NCI-H82 (cell line): ENCODE data around the gene SNRPB2.

Source experiments
- DNase-seq: peaks from one replicate; lab custom pipeline; 2025; lab: John Stamatoyannopoulos, UW

Gene SNRPB2

DNA sequence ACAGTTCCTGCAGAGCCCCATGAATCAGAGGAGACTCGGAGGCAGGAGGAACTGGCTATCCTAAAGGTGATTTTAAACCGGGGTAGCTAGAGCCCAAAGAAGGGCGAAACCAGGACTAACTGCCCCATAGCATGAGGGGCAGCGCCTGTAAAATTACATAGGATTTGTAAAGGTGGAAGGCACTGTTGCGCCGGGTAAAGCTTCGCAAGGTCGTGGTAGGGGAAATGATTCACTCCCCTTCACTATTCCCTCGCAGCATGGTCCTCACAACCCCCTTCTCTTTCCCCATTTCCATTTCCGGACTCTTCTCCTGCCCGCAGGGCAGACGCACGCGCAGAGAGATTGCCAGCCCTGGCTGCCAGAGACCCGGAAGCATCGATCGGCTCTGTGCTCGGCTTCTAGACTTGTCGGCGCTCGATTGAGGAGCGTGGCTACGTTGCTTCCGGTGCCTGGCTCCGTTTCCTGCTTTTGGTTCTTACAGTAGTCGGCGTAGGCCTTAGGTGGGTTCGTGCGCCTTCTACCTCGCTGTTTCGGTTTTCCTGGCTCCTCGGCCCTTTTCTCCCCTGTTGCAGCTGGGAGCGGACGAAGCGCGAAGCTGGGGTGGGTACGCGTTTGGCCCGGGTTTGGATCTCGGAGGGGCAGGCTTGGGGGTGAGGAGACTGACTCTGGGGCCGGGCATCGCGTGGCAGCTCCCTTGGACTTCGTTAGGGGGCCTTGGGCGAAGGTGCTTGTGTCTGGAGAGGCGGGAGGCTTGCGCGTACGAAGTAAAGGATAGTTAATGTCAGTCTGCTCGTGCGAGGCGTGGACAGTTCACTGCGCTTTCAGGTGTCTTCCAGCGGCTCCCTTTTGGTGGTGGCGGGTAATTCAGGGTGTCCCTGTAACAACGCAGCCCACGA is at the start of gene SNRPB2:
SNRPB2 (plus strand) TSS at position 462 of the 896 bp plus-strand sequence. CDS start 1,677 bp downstream, outside the sequence.
- DNase-seq, result peak; percentile 98

DNA sequence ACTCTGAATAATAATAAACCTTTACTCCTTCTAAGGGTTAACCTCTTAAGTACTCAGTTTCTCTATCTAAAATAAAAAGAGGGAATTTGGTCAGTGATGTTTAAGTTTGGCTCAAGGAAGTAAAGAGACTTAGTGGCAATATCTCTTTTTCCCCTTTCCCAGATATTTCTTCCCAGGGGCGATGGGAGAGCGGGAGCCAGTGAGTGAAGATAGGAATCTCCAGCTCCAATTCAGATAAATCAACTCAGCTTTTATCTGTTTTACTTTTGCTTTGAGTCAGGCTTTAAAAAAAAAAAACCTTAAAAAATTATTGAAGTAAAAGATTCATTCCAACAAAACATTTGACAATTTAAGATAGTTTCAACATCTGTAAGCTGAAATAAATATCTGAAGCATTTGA is 45.4 kb upstream of the SNRPB2 start:
- DNase-seq, result no peak

DNA sequence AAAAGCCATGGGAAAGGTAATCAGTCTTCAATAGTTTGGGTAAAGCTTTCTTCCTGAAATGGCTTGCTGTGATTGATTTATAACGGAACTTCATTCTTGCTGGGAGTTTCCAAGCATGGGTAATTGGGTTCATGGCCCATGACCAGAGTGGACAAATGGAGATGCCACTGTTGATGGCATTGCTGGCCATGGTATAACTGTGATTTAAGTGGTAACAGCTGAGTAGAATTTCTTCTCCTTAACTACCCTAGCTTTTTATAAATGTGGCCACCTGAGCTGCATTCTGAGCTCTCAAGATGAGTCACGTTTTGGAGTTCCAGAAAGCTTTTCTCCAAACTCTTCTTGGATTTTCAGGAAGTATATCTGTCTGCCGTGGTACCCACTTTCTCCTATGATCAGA is 39.9 kb upstream of the SNRPB2 start:
- no peak for DNase-seq

DNA sequence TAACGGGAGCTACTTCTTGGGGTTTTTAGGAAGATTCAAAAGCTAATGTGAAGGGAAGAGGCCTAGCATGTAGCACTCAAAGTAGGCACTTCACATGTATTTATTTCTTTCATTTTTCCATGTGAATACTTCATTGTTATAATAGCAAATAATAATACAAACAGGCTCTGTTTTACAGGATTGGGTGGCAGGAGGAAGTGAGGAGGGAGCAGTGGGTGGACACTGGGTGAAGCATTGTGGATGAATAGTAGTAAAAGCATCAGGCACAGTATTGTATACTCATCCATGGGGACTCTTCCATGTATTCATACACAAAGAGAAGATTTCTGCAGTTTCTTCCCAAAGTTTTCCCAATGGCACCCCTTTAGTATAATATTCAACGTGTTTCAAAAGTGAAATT is 38.4 kb upstream of the SNRPB2 start:
- no peak for DNase-seq

DNA sequence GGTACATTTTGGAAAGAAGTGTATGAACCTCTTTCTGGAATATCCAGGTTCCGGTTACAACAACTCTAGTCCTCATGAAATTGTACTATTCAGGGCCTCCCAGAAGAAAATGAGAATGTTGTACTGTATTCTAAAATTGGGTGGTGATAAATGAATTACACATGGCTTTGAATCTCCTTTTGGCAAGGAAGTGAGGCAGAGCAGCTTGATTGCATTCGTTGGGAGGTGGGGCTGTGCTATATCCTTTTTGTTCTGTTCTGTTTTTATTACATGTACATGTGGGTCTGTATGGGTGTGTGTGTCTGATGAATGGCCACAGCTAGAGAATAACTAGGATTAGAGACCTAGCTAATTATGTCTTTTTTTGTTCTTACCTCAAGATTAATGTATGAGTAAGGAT is 37.8 kb upstream of the SNRPB2 start:
- no peak for DNase-seq

DNA sequence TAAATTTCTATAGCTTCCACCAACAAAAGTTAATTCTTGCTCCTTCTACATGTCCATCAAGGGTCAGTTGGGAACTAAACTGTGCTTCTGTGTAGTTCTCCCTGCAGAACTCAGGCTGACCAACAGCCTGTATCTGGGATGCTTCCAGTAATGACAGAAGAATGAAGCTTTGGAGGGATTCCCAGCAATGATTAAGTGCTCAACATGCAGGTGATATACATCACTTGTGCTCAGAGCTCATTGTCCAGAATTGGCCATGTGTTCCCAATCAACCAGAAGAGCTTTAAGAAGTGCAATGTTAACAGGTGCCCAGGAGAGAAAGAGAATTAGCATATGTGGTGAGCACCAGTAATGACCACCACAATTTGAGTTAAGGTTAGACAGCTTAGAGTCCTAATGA is 37.4 kb upstream of the SNRPB2 start:
- DNase-seq, result no peak

DNA sequence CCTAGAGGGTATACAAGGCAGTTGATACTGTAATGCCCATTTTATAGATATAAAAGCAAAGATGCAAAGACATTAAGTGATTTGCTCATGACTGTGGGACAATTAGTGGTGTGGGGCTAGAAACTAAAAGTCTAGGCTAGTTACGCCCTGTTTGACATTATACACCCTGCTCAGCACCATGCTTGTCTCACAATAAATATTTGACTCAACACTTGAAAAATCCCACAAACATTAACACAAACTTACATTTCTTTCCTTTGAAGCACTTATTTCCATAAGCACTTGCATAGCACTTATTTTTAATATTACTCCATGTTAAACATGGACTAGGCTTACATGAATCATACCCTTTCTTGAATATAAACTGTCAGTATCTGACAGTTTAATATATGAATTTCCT is 36.5 kb upstream of the SNRPB2 start:
- no peak for DNase-seq

DNA sequence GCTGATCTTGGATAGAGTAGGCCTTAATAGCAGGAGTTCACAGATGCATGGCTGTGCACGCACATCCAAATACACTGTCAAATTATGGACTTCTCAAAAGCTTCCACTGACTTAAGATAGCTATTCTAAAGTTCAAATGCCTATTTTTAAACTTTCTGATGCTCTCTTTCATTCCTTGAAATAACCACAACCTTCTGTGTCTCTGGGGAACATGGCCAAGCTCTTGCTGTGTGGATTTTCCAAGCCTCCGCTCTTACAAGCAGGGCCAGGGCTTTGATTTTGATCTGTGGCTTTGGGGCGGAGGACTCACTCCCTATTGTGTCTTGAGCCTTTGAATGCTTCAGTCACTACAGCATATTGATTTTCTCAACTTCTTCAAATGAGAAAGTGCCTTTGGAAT is 35.7 kb upstream of the SNRPB2 start:
- no peak for DNase-seq

DNA sequence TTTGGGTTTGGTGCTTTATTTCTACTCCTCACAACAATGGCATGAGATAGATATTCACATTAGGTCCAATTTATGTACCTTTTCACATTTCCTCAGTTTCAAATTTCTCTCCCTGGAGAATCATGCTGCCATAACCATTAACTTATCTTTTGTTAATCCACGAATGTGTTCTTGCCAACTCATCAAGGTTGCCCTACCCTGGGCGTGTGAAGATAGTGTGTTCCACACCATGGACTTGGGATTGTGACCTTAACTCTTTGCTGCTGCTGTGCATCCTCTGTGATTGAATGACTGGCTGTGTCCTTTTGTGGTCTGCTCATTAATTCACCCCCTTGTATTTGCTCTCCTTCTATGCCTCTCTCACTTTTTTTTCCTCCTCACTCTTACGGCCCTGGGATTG is 34.2 kb upstream of the SNRPB2 start:
- no peak for DNase-seq

DNA sequence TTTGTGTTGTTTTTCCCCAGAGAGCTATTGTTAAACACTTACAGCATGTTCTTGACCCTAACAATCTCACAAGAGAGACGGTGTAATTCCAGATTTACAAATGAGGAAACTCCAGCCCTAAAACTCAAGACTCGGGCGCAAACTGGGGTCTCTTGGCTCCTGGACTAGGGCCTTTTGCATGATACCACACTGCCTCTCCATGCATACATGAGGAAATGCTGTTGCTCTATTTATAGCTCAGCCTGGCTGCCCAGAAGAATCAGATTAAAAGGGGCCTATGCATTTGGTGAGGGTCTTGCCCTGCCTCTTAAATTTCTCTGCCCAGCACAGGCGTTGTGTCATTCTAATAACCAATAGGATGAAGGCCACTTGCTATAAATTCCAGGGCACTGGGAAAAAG is 30.5 kb upstream of the SNRPB2 start:
- peak; percentile 70 for DNase-seq

DNA sequence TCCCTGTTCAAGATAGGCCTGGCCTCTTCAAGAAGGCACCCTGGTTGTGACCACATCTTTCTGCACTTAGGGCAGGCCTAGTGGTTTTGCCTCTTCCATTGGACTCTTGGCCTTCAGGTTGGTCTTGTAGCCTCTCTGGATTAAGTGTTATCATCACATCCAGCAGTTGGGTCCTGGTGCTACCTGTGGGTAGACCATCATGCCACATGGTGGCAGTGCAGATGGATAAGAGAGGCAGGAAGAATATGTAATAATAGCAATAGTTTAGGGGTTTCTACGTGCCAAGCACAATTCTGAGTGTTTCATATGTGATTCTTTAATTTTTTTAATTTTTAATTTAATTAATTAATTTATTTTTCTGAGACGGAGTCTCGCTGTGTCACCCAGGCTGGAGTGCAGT is 28.5 kb upstream of the SNRPB2 start:
- peak; percentile 23 for DNase-seq

DNA sequence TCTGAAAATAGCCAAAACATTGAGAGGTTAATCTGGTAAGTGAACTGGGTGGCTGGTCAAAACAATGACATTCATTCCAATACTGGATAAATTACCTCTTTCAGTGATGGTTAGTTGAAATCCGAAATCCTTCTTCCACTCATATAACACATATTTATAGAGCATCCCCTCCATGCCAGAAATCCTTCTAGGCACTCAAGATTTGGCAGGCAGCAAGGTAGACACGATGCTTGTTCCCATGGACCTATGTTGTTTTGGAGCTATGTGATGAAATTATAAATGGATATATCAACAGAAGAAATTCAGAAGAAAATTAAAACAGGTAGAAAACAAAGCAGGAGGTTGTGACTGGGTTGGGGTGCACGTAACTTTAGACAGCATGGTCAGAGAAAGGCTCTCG is 26.3 kb upstream of the SNRPB2 start:
- no peak for DNase-seq

DNA sequence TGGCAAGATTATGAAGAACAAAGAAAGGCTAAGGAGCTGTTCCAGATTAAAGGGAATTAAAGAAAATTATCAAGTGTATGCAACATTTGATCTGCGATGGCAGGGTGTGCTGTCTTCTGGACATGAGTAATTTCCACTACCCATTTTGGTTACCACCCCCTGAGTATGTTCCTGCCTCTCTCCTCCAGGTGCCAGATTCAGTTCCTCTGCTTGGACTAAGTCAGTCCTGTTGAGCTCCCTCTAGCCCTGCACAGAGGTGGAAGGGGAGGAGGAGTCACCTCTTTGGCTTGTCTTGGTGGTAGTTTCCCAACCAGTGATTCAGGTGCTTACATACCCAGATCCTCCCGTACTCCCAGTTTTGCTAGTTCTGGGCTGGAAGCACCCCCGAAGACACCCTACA is 22.2 kb upstream of the SNRPB2 start:
- DNase-seq, result no peak

DNA sequence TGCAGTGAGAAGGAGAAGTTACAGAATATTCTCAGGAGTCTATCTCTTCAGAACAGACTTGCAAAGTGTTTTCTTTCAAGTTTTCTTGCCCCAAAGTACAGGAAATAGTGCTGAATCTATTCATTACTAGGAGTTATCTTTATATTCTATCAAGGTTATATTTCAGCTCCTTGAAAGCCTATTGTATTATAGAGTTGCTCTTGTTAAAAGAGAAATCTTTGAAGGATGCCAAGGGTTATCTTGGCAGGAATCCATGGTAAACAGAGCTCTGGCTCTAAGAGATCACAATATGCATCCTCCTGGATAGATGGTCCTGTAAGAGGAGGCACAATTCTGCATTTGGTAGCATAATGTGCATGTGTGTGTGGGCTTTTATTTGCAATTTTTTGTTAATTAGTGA is 21.2 kb upstream of the SNRPB2 start:
- DNase-seq, result no peak

DNA sequence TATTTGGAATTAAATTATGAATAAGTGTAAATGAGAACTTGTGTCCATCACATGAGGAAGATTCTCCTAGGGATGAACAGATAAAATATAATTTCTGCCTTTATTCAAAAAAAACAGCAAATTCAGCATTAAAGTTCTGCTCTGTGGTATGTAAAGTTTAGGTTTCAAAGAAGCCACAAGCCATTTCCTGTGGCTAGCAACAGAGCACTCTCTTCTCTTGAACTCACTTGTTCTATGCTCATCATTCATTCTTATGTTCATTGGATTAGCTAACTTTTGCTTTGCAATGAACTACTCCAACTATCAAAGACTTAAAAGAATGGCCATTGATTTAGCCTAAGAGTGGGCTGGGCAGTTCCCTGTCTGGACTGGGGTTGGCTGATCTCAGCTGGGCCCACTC is 20.8 kb upstream of the SNRPB2 start:
- no peak for DNase-seq

DNA sequence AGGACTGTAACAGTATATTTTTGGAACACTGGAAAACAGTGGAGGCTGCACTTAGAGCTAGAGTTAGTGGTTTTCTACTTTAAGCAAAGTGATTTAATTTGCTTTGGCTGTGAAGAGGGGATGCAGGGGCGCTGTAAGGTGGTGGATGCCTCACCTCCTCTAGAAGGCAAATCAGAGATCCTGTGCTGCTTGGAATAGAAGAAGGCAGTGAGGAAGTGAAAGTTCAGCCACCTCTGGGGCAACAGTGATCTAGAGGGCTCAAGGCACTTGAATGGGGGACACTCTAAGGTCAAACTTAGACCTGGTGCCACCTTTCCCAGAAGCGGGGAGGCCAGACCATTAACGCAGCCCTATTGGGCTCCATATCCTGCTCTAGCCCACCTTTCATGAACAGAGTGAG is 19.0 kb upstream of the SNRPB2 start:
- DNase-seq, result no peak

DNA sequence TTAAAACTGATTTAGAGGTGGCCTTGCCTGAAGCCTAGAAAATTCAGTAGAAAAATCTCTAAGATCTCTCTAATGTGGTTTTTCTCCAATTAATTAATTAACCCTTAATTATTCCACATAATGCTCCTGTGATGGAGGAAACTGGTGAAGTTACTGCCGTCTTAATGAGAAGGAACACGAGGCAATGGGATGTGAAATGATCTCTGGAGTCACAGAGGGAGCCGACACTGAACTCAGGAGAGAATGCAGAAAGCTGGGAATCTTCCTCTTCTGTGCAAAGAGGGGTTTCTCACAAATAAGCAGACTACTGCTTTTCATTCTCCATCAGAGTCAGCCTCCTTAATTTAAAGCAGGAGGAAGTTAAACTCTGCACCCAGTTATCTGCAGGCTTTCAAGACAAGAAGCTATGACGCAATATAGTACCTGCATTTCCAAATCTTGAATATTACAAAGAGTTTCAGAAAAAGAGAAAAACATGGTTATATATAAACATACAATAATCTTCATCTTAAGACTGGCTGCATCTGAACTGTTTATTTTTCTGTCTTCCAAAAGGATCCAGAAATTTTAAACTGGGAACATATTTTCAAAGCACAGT is 18.1 kb upstream of the SNRPB2 start:
- DNase-seq, result no peak

DNA sequence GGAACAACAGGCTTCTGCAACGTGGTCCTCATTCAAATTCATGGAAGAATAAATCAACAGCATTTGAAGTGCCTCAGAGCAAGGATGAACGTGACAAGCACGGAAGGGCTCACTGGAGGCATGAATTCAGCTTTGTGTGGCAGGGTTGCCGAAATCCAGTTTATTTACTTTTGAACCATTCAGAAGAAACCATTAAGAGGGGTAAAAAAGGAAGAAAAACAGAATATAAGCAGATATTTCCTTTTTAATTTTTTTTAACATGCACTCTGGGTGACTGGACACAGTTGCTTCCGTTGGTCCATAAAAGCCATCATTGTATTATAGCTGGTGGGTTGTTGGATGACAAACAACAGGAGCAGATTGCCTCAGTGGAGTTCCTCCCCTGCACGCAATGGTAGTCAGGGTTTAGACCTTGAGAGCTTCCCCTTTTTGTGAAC is 17.3 kb upstream of the SNRPB2 start:
- no peak for DNase-seq

DNA sequence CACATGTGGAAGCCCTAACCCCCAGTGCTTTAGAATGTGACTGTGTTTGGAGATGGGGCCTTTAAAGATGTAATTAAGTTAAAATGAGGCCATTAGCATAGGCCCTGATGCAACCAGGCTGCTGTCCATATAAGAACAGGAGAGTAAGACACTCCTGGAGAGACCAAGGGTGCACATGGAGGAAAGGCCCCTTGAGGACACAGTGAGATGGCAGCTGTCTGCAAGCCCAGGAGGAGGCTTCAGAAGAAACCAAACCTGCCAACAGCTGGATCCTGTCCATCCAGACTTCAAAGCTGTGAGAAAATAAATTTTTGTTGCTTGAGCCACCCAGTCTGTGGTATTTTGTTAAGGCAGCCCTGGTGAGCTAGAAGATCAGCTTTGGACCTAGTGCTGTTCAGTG is 16.8 kb upstream of the SNRPB2 start:
- no peak for DNase-seq

DNA sequence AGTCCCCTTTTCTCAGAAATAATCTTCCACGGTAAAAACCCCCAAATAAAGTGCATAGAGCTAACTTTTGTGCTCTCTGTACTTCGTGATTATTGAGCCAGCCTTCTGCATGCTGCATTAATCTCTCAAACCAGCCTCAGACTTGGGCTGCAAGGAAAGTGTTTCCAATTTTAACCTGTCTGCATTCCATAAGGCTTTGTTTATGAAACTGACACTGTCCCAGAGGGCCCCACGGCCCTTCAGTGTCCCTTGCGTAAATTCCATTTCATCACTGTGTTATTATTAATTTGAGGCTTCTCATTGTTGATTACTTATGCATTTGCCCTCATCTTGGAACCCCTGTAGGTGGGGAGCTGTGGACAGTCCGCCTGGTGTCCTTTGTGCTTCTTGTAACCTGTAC is 15.6 kb upstream of the SNRPB2 start:
- no peak for DNase-seq

DNA sequence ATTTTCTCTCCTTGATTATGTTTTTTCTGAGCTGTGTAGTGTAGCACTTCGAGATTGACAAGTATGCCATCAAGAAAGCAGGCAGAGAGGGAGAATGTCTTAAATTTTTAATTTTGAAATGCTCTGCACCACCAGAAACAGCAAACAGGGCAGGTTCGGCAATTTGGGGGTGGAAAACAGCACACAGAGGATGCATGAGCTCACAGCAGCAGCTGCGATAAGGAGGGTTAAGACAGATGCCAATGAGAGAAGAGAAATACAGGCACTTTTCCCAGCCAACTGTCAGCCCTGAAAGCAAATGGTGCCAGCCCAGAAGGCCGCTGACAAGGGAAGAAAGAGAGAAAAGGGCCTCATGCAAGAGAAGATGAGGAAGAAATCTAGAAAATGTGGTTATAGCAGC is 15.1 kb upstream of the SNRPB2 start:
- no peak for DNase-seq

DNA sequence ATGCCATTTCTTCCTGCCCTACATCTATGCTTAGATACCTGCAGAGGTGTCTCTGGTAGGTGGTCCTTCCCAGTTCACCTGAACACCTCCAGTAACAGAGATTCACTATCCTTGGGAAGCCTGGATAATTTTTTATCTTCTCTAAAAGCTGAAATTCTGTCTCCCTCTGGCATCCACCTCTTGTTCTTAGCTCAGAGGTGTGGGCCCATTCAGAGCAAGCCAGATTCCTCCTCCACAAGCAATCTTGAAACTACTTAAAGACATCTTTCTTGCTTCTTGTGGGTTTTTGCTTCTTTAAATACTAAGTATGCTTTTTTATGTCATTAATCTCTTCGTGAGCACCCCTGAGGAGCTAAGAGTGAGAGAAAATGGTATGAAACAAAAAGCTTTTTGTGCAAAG is 10.4 kb upstream of the SNRPB2 start:
- DNase-seq, result no peak

DNA sequence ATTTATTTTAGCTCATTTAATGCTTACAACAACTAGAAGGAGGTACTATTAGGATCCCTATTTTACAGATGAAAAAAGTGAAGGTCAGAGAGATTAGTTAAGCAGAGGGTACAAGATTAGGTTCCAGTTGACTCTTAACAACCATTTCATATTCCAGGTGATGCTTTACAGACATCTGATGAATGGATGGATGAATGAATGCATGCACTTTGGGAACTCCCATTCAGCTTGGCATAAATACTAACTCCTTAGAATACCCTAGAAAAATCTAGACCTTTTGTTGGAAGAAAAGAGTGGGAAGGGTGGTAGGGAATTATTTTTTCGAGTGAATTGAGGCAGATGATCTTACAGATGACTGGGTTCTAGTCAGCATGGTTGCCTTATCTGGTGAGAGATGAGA is 746 bp upstream of the SNRPB2 start:
- DNase-seq, result no peak
